ENCODE results near the gene ERP27.

Gene ERP27

DNA sequence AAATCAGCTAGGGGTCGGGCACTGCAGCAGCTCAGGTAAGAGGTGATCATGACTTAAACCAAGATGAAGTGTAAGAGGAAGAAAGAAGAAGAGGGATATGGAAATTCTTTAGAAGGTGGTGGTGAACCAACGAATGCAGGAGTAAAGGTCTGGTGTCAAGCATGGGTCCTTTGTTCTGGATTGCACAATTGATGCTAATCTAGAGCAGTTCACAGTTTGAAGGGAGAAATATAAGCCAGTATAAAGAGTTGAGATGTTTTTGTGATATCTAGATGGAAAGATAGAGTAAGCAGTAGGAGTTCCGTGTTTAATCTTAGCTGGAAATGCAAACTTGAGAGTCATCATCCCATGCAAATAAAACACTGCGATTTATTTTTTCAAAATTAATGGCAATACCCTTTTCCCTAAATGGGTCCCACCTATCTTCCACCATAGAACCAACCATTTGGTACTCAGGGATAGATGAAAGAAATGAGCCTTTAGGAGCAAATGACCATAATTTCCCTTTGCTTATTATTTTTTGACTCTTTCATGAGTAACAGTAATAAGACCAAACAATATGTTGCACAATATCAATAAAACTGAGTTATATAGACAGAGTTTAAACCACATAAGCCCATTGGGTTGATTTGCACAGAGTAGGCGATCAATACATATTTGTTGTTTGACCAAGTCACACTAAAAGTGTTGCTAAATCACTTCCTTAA, 37.7 kb downstream of the ERP27 start:
- no peak for DNase-seq

DNA sequence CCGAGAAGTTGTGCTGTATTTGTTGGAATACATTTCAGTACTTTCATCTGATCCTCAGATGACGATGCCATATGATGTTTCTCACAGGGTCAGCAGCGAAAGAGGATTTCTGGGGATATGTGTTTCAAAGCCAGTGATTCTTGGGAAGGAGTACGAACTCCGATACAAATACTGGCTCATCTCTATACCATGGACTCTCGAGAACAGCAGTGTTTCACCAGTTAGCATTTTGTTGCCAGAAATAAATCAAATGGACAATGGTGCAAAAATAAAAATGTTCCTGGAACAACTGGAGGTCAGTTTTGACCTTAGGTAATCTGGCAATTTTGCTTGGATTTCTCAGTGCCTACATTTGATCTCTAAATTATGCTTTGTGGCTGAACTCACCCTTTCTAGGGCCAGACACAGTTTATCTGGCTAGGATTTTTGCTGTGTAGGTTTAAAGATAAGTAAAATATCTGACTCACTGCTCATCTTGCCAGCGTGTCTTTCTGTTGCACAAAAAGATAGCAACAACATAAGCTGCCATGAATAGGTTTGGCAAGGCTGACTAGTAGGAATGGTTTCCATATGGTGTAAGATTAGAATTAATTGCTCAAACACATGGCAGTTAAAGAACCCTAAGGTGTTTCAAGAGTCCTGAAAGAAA, 41.7 kb downstream of the ERP27 start:
- no peak for DNase-seq

DNA sequence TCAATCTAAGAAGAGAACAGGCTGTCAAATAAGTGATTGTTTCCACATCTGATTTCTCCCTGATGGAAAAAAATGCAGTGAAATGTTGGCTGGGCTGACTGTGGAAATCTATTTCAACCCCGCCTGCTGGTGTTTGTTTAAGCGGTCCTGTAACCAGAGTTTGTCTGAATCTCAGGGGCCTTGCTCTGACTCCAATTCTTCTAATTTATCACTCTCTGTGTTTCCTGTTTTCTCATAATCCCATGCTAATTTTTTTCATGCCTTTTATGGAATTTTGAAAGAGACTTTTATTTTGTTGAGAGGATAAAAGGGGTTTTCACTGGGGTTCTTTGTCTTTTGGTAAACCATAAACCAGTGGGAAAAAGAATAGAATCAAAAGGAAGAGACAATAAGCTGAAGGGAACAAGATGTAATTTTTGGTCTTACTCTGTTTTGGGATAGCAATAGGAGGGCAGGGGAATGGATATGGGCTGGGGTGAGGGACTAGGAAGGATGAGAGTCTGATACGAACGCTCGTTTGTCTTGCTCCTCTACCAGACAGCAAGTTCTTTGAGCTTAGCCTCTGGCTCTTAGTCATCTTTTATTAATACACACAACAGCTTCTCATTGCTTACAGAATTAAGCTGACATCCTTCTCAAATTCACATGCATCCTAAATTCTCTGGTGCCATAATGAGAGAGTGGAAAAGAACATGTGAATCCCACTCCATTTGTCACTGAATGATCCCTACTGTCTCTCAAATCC, 44.7 kb downstream of the ERP27 start:
- DNase-seq: no peak

GRCh38 chr12:14892726-14893505, 45.4 kb downstream of the ERP27 start:
- DNase-seq: no peak

DNA sequence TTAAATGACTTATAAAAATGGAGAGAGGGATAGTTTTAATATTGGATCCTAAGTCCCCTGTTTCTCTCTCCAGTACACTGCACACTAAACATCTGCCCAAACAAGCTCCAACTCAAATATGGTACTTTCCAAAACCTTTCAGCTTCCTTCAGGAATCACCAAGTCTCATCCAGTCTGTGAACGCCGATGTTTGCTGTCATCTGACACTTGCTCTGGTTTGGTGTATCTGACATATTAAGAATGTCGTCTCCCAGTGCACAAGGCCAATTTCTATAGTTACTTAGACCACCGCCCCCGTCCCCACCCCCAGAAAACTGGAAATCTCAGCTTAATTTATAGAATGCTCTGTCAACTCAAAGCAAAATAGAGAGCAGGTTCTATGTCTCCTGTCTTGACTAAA, 47.6 kb downstream of the ERP27 start:
- DNase-seq: no peak

DNA sequence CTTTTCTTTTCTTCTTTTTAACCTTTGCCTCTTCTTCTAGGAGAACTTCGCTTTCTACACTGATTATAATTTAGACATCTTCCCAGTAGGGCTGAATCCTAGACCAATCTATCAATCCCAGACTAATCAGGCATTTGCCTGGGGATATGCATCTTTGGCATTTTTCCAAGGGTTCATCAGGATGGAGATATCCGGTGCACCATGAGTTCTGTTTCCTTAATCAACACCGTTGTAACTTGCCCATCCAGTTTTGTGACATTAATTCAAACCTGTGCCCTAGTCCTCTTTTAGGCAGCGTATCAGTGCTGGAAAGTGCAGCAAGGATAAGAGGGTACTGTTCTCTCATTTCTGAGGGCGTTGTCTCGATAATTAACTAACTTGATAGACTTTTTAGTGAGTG, 52.1 kb downstream of the ERP27 start:
- DNase-seq: no peak

DNA sequence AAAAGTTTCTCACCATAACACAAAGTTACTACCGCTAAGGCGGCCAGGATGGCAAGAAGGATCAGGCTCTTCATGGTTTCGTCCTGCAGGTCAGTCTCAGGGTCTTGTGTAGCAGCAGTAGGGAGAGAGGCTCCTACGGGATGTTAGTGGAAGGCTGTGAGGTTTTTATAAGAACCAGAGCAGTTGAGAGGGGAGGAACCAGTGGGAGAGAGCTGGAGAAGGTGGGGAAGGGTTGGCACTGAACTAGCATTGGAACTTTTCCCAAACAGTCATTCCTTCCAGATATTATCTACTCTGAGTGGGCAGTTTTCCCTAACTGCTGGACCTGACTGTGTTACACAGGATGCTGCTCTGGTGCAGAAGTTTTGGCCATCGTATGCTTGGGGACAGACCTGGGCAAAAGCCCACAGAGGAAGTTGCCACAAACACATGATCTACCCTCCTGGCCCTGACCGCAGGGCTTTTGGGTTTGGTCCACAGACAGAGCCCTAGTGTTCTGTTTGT, 52.6 kb downstream of the ERP27 start, which contains the start of gene MGP:
TSS of gene MGP (minus strand) at position 137 of the 504 bp plus-strand sequence. CDS start at position 74, 63 bp downstream.
- no peak for DNase-seq

- peak; percentile 77 for DNase-seq
Observed at GRCh38 chr12:14884458-14884878, 53.9 kb downstream of the ERP27 start.

DNA sequence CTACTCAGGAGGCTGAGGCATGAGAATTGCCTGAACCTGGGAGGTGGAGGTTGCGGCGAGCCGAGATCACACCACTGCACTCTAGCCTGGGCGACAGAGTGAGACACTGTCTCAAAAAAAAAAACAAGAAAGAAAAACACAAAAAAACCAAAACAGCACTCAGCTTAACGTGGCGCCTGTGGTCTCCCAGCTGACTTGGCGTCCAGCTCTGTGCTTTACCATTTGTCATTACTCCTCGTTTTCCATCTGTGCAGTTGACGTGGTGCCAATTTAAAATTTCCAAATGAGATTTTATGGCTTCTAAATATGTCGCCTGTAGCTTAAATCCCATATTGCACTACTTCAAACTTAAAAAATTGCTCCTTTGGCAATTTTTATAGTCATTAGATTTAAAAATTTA, 54.7 kb downstream of the ERP27 start:
- DNase-seq: no peak

- DNase-seq: no peak
Observed at GRCh38 chr12:14880890-14881453, 57.4 kb downstream of the ERP27 start.

DNA sequence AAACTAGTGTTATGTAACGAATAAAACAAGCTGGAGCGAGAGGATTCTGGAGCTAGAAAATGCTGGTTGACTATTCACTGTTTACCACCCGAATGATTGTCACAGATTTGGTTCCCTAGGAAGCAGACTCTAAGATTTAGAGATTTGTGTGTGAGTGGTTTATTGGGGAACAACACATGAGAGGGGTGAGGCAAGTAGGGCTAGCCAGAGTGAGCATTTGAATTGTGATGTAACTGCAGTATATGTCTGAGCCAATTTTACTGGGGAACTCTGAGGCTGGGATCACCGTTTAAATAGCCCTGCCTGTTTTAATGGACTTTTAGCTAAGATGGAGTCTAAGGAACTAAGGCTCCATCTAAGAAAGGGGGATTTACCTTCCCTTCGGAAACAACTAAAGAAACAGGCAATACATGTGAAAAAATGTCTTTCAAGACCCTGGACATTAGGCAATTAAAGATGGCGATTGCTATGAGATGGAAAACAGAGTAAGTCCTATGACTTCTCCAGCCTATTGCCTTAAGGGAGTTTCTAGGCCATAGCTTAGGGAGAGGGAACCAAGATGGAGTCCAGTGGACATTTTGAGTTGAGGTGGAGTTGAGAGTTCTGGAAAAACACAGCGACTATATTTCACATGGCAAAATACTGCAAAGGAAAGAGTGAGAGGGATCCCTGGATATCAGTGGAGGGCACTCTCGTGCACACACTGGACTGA, 59.0 kb downstream of the ERP27 start:
- DNase-seq: no peak

GRCh38 chr12:14878488-14878887, 59.8 kb downstream of the ERP27 start:
- no peak for DNase-seq

DNA sequence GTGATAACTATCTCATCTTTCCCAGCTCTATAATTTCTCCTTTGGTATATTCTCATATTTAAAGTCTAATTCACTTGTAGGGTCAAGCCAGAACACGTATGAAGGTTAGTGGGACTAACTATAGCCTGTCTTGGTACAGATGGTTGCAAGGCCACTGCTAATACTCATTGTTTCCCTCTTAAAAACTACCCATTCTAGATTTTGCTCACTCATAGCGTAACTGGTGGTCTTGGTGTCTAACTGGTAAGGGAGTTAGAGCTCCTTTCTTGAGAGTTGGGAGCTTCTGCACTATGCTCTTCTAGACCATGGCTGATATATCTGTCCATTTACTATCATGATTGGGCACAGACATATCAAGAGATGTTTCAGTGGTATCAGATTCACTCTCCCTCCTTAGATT, 61.5 kb downstream of the ERP27 start:
- no peak for DNase-seq

- no peak for DNase-seq
Observed at GRCh38 chr12:14874882-14875281, 63.5 kb downstream of the ERP27 start.

DNA sequence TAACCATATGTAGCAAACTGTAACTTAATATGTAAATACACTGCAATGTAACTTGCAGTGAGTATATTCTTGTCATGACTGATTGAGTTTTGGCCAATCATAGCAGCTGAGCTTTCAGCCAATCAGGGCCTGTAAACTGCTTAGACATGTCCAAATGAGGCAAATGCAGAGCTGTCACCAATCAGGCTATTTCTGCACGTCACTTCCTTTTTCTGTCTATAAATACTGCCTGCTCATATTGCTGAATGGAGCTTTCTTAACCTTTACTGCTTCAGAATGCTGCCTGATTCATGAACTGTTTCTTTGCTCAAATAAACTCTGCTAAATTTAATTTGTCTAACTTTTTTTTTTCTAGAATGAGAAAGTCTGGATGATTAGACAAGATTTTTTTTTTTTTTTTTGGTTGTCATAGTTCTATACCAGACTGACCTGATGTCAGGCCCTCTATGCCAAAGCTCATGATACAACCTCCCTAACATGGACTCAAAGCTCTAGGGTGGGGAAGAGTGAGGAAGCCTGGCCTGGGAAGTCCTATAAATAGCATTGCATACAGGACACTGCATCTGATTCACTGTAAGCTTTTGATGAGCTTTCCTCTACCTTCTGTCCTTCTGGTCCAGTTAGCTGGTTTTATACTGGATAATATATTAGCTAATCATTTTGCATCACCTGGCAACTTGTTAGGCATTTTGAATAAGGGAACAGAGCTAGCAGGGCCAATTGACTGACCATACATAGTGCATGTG, 64.7 kb downstream of the ERP27 start:
- no peak for DNase-seq

DNA sequence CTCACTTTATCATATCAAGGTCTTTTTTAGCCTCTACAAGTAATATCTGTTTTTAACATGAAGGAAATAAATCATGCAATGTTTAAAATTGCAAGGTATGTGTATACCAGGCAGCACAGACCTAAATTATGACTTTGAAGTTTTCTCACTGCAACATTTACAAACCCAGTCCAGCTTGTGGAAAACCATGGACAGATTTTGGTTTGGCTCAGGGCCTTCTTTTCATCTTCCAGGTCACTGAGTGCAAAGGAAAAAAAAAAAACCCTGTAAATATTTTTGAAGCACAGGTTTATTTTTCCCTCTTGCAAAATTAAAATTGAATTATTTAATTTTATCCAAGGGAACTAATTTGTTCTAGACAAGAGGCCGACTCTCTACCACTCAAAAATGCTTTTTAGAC, 66.5 kb downstream of the ERP27 start:
- no peak for DNase-seq

- no peak for DNase-seq
Observed at GRCh38 chr12:14871247-14871646, 67.1 kb downstream of the ERP27 start.

- no peak for DNase-seq
Observed at GRCh38 chr12:14868916-14869506, 69.3 kb downstream of the ERP27 start.

Data from stimulated activated CD4-positive, alpha-beta T cell treated with anti-CD3 and anti-CD28 coated beads, Interleukin-15, amount 100 ng/mL, for 24 hours (primary cell).